OCI-LY1 (cell line): Measurements from ENCODE around the gene DGKA.
"Not testable (repeated sequence)": the region's sequence is repeated elsewhere in the genome, so short reads cannot be mapped to it uniquely, and the experiment has no call there.

ENCODE experiments used
- CTCF ChIP-seq: fragments of 200-600 bp; sonication (generic), shearing (Covaris generic); IDR thresholded peaks from 2 replicates; pipeline ENCODE4 v1.5.1; 2017; ENCODE audit warnings: mild to moderate bottlenecking, antibody characterized with exemption, low read length, moderate library complexity, mixed read lengths
- EZH2 ChIP-seq: fragments of 200-600 bp; sonication (generic), shearing (Covaris generic); IDR thresholded peaks from 2 replicates; pipeline ENCODE4 v1.8.0; 2017; ENCODE audit warnings: borderline replicate concordance, mixed run types, mild to moderate bottlenecking, antibody characterized with exemption, low read length, moderate library complexity, mixed read lengths

- not testable (repeated sequence) for TF ChIP-seq CTCF, EZH2
Observed at GRCh38 chr12:55919032-55919431, 11.9 kb upstream of the DGKA start.
